H9 (cell line): ENCODE results near the gene FAM229B. TPM values are rescaled to one million over a fixed set of nuclear protein-coding genes. Genes with fewer than 3 reads are reported as not detected.

Experiments
- DNase-seq: peaks from one replicate; pipeline ENCODE4 v3.0.0-alpha.2; 2017
- H2AFZ ChIP-seq: one replicate; pipeline ENCODE4 v1.6.1; 2013; ENCODE audit warnings: mild to moderate bottlenecking, low read length, control low read depth, moderate library complexity
- H2AK5ac ChIP-seq: 2 replicates; pipeline ENCODE4 v1.6.1; 2013; ENCODE audit warnings: low read length, control low read depth, mixed read lengths; ENCODE audit not compliant: insufficient read length
- H2BK120ac ChIP-seq: one replicate; pipeline ENCODE4 v1.6.1; 2013; ENCODE audit warnings: low read depth, mild to moderate bottlenecking, low read length, control low read depth, inconsistent platforms; ENCODE audit not compliant: poor library complexity, severe bottlenecking
- H2BK12ac ChIP-seq: 2 replicates; pipeline ENCODE4 v1.6.1; 2013; ENCODE audit warnings: low read length, control low read depth, mixed read lengths, low read depth; ENCODE audit not compliant: insufficient read length
- H2BK15ac ChIP-seq: 2 replicates; pipeline ENCODE4 v1.6.1; 2013; ENCODE audit warnings: low read depth, low read length, control low read depth
- H2BK20ac ChIP-seq: one replicate; pipeline ENCODE4 v1.6.1; 2013; ENCODE audit warnings: low read depth, mild to moderate bottlenecking, low read length, control low read depth, inconsistent platforms; ENCODE audit not compliant: poor library complexity, severe bottlenecking
- H2BK5ac ChIP-seq: 2 replicates; pipeline ENCODE4 v1.6.1; 2013; ENCODE audit warnings: low read length, control low read depth, mixed read lengths; ENCODE audit not compliant: insufficient read length
- H3K14ac ChIP-seq: 2 replicates; pipeline ENCODE4 v1.6.1; 2013; ENCODE audit warnings: low read length, control low read depth; ENCODE audit not compliant: insufficient read depth
- H3K18ac ChIP-seq: 2 replicates; pipeline ENCODE4 v1.6.1; 2013; ENCODE audit warnings: low read depth, mild to moderate bottlenecking, mixed read lengths, low read length, control low read depth; ENCODE audit not compliant: insufficient read length
- H3K23ac ChIP-seq: 2 replicates; pipeline ENCODE4 v1.6.1; 2013; ENCODE audit warnings: low read length, control low read depth, mixed read lengths, low read depth; ENCODE audit not compliant: insufficient read length
- H3K23me2 ChIP-seq: 2 replicates; pipeline ENCODE4 v1.6.1; 2013; ENCODE audit warnings: low read depth, mild to moderate bottlenecking, mixed read lengths, low read length, control low read depth; ENCODE audit not compliant: insufficient read length, poor library complexity, severe bottlenecking
- H3K27ac ChIP-seq: 2 replicates; pipeline ENCODE4 v1.5.1; 2013; ENCODE audit warnings: low read length, control low read depth, mixed read lengths, low read depth; ENCODE audit not compliant: insufficient read length
- H3K27me3 ChIP-seq: 2 replicates; pipeline ENCODE4 v1.6.1; 2013; ENCODE audit warnings: low read length, control low read depth, inconsistent platforms; ENCODE audit not compliant: insufficient read depth
- H3K4ac ChIP-seq: 2 replicates; pipeline ENCODE4 v1.6.1; 2013; ENCODE audit warnings: low read depth, mild to moderate bottlenecking, control low read depth, inconsistent platforms, low read length, moderate library complexity
- H3K4me1 ChIP-seq: 2 replicates; pipeline ENCODE4 v1.6.1; 2013; ENCODE audit warnings: low read length, control low read depth, inconsistent platforms; ENCODE audit not compliant: insufficient read depth
- H3K4me2 ChIP-seq: 2 replicates; pipeline ENCODE4 v1.6.1; 2013; ENCODE audit warnings: low read length, control low read depth, mixed read lengths; ENCODE audit not compliant: insufficient read length, insufficient read depth
- H3K56ac ChIP-seq: 2 replicates; pipeline ENCODE4 v1.6.1; 2013; ENCODE audit warnings: low read depth, mild to moderate bottlenecking, mixed read lengths, low read length, control low read depth; ENCODE audit not compliant: insufficient read length
- H3K79me1 ChIP-seq: 2 replicates; pipeline ENCODE4 v1.6.1; 2013; ENCODE audit warnings: low read depth, mild to moderate bottlenecking, moderate library complexity, low read length, control low read depth, inconsistent platforms; ENCODE audit not compliant: insufficient read depth, poor library complexity, severe bottlenecking
- H3K79me2 ChIP-seq: 2 replicates; pipeline ENCODE4 v1.6.1; 2013; ENCODE audit warnings: low read length, control low read depth, inconsistent platforms; ENCODE audit not compliant: insufficient read depth
- H3K9ac ChIP-seq: 2 replicates; pipeline ENCODE4 v1.6.1; 2013; ENCODE audit warnings: low read length, control low read depth, mixed read lengths; ENCODE audit not compliant: insufficient read length; ENCODE audit errors: extremely low read depth
- H3K9me3 ChIP-seq: one replicate; pipeline ENCODE4 v1.6.1; 2013; ENCODE audit warnings: low read depth, low read length, inconsistent platforms; ENCODE audit not compliant: control insufficient read depth
- H3T11ph ChIP-seq: one replicate; pipeline ENCODE4 v1.6.1; 2013; ENCODE audit warnings: mild to moderate bottlenecking, low read length, control low read depth, inconsistent platforms
- H4K20me1 ChIP-seq: one replicate; pipeline ENCODE4 v1.6.1; 2013; ENCODE audit not compliant: control insufficient read depth, insufficient read length, insufficient read depth
- H4K5ac ChIP-seq: 2 replicates; pipeline ENCODE4 v1.6.1; 2013; ENCODE audit warnings: low read depth, mild to moderate bottlenecking, mixed read lengths, low read length, control low read depth; ENCODE audit not compliant: insufficient read length
- H4K8ac ChIP-seq: replicated peaks from 2 replicates; pipeline ENCODE4 v1.6.1; 2013; ENCODE audit warnings: low read length, control low read depth, mixed read lengths, low read depth; ENCODE audit not compliant: insufficient read length
- H4K91ac ChIP-seq: 2 replicates; pipeline ENCODE4 v1.6.1; 2013; ENCODE audit warnings: low read depth, mild to moderate bottlenecking, moderate library complexity, mixed read lengths, low read length, control low read depth; ENCODE audit not compliant: insufficient read length
- H3K27ac Mint-ChIP-seq, 3 experiments: 2 replicates in 2 of 3; 3 replicates in 1 of 3; pipeline ENCODE4 v1.8.0; 2020 to 2021; ENCODE audit warnings: mixed read lengths in 3 of 3, mild to moderate bottlenecking in 1 of 3, moderate library complexity in 1 of 3
- H3K27me3 Mint-ChIP-seq: 2 replicates; pipeline ENCODE4 v1.8.0; 2021; ENCODE audit warnings: low read depth, mild to moderate bottlenecking, moderate library complexity, mixed read lengths
- H3K36me3 Mint-ChIP-seq, 3 experiments: 2 replicates in 2 of 3; 3 replicates in 1 of 3; pipeline ENCODE4 v1.8.0; 2020 to 2021; ENCODE audit warnings: low read depth in 3 of 3, mixed read lengths in 3 of 3; ENCODE audit not compliant: insufficient read depth in 1 of 3
- H3K4me1 Mint-ChIP-seq, 2 experiments: 2 replicates each; pipeline ENCODE4 v1.8.0; 2020; ENCODE audit warnings: mixed read lengths in 2 of 2
- H3K4me3 Mint-ChIP-seq, 2 experiments: 2 replicates in 1 of 2; 3 replicates in 1 of 2; pipeline ENCODE4 v1.8.0; 2020 to 2021; ENCODE audit warnings: mild to moderate bottlenecking in 2 of 2, mixed read lengths in 2 of 2, moderate library complexity in 1 of 2
- H3K9me3 Mint-ChIP-seq, 2 experiments: 2 replicates in 1 of 2; 3 replicates in 1 of 2; pipeline ENCODE4 v1.8.0; 2020; ENCODE audit warnings: mild to moderate bottlenecking in 2 of 2, mixed read lengths in 2 of 2, moderate library complexity in 1 of 2
- WGBS: extraction: QIAGEN DNeasy Blood & Tissue Kit; methylation state at CpG from one replicate; pipeline ENCODE4 v1.1.7; 2013; ENCODE audit warnings: missing lambda C conversion rate, low lambda C conversion rate, mixed read lengths; ENCODE audit not compliant: insufficient read length; ENCODE audit errors: extremely low coverage; 5-methylcytosine and 5-hydroxymethylcytosine counted together
- total RNA-seq: library from RNA; stranded (reverse); gene quantifications from 2 replicates; pipeline ENCODE4 v1.2.1, GENCODE V29; 2021
- TF ChIP-seq, protein P1 (sequence below): fragments of 200-600 bp; sonication (generic); conservative IDR thresholded peaks from 3 replicates; pipeline ENCODE4 v1.8.0; 2021; ENCODE audit warnings: antibody characterized with exemption, mild to moderate bottlenecking

Gene FAM229B
- total RNA-seq, 1 experiment from 2014 or later: 8.2 TPM

DNA sequence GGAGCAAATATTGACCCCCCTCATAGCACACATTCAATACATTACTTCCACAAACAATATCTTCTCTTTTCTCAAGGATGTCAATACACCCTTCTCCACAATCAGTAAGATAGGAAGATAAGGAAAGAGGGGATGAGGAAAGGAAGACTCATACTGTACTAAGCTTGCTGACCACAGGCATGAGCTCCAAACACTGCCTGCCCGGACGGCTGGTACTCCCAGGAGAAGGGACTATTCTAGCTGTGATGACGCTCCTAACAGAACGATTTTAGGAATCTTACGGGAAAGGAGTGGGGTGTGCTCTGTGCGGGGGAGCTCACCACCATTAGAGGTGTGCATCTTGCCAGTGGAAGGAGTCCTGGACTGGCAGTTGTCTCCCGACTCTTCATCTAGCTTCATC is 37.4 kb upstream of the FAM229B start:
- Histone ChIP-seq H3K4ac (no peak overlapping the region), H4K91ac (no peak overlapping the region), H2BK120ac (no peak overlapping the region), H4K8ac (no peak overlapping the region), H3K23me2 (peaks cover 2% of the 10 kb centered on the region), H3K9me3 (no peaks in the 10 kb centered on the region), H3K4me1 (no peaks in the 10 kb centered on the region), H3K9ac (no peak overlapping the region), H4K20me1 (no peaks in the 10 kb centered on the region), H3K79me1 (no peaks in the 10 kb centered on the region), H3K14ac (no peak overlapping the region), H3K79me2 (no peaks in the 10 kb centered on the region), H3K18ac (no peak overlapping the region), H2BK20ac (no peak overlapping the region), H2BK5ac (no peak overlapping the region), H2AFZ (no peak overlapping the region), H3K27me3 (no peaks in the 10 kb centered on the region), H3K27ac (no peak overlapping the region), H3K23ac (no peak overlapping the region), H2AK5ac (no peak overlapping the region), H3T11ph (no peak overlapping the region), H2BK12ac (no peak overlapping the region), H2BK15ac (no peak overlapping the region), H3K4me2 (no peak overlapping the region), H3K56ac (no peak overlapping the region), H4K5ac (no peak overlapping the region)
- no peak for DNase-seq
- H3K27ac Mint-ChIP-seq: no peak overlapping the region
- TF ChIP-seq, protein P1, sequence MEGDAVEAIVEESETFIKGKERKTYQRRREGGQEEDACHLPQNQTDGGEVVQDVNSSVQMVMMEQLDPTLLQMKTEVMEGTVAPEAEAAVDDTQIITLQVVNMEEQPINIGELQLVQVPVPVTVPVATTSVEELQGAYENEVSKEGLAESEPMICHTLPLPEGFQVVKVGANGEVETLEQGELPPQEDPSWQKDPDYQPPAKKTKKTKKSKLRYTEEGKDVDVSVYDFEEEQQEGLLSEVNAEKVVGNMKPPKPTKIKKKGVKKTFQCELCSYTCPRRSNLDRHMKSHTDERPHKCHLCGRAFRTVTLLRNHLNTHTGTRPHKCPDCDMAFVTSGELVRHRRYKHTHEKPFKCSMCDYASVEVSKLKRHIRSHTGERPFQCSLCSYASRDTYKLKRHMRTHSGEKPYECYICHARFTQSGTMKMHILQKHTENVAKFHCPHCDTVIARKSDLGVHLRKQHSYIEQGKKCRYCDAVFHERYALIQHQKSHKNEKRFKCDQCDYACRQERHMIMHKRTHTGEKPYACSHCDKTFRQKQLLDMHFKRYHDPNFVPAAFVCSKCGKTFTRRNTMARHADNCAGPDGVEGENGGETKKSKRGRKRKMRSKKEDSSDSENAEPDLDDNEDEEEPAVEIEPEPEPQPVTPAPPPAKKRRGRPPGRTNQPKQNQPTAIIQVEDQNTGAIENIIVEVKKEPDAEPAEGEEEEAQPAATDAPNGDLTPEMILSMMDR: no peak
- WGBS: no CpG with 5 or more reads among the region's 7 CpGs
- H3K36me3 Mint-ChIP-seq: peaks cover 0 to 7% (median 0%) of the 10 kb centered on the region in 3 experiments; a peak in 2 of 7 replicates
- no peak overlapping the region for H3K4me3 Mint-ChIP-seq
- H3K4me1 Mint-ChIP-seq: no peaks in the 10 kb centered on the region
- H3K9me3 Mint-ChIP-seq: peaks cover 4 to 7% of the 10 kb centered on the region in 2 experiments; a peak in 3 of 5 replicates
- 0 out of 2 replicates have a peak, but pooled peaks cover 1% of the 10 kb centered on the region for H3K27me3 Mint-ChIP-seq
